Activated T-helper 1 cell treated with anti-CD3 and anti-CD28 coated beads, Interleukin-2, amount 50 U/mL, for 16 hours (primary cell): ENCODE measurements around the gene C10orf105.

Experiments used
- DNase-seq, 2 donors: peaks; one replicate each; pipeline ENCODE4 v3.0.0-alpha.2; 2020; ENCODE audit warnings: low read depth in 1 of 2, low spot score in 1 of 2

Gene C10orf105, protein sequence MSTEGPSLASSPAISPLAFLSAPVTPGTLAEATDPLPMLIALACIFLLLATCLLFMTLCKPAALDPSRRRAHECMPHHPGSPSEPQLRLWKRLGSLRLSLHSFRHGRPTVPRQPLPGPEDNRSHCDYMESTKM

DNA sequence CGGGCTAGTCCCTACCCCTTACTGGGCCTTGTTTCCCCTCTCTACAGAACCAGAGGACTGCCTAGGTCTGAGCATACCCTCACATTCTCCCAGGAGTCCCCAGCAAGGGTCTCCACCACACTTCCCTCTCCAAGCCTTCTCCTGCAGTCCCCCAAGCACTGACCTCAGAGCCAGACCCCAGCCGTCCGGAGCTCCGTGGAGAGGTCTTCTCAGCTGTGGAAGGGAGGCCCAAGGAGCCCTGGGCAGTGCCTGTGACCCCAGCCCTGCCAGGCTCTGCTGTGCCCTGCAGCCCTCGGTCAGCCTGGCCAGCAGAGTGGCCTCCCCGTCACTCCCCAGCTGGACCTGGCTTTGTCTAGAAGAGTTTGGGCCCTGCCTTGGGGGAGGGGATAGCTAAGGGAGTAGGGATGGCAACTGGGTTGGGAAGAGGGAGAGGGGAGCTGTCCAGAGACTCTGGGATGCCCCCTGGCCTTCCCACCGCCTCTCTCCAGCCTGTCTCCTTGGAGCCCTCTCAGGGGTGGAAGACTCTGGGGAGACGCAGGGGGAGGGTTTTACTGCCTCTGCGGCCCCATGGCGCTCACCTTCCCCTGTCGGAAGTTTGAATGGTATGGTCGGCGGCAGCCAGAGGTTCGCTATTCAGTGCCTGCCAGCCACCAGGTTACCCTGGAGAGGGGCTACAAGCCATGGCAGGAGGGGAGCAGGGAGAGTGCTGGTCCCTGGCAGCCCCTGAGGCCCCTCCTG, at the start of gene C10orf105:
Gene C10orf105, minus strand, starts transcription at position 315 of the 738 bp plus-strand sequence. CDS start 3,441 bp downstream, outside the sequence.
- DNase-seq: no peak

DNA sequence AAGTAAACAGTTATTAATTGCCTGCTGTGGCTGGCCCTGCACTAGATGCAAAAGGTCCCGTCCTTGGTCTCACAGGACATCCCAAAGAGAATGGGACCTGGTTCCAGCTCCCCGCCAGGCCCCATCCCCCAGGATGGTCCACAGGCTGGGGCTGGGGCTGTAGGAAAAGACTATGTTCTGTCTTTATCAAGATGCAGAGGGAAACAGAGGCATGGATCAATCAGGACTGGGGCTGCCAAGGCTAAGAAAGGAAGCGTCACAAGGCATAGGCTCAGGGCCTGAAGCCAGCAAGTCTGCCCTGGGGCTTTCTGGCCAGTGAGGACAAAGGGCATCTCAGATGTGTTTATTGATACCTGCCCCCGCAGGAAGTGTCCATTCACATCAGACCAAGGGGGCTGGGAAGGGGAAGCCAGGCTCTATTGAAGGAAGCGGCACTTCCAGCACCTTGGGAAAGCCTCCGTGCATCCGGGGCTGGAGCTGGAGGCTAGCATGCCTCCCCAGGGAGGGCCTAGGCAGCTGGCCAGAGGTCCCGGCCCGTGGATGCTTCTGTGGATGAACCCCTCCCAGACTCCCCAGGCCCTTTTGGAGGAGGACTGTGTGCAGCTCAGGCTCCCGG, 48.0 kb upstream of the C10orf105 start:
- DNase-seq: no peak

DNA sequence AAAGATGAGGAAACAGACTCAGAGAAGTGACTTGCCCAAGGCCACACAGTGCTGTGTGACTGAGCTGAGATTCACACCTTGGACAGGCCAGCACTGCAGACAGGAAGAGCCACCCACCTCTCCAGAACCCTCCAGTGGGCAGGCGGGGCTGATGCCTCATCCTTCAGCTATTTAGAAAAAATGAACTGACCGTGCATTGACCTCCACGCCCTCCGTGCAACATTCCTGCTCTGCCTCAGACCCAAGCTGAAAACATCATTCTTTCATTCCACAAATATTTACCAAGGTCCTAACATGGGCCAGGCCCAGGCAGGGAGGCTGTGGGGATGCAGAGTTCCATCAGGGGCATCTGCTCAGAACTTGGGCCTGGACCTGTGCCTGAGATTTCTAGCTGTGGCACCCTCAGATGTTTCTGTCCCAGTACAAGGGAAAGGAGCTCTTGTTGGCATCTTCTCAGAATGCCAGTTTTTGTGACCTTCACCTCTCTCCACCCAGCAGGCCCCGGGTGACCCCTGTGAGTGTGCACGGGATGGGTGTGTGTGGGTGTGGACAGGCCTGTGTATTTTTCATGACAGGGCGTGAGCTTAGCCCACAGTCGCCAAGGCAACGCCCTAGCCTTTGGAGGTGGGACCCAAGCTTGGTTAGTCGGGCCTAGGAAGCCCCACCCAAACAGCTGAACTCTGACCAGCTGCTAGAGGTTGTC, 47.3 kb upstream of the C10orf105 start:
- no peak for DNase-seq

DNA sequence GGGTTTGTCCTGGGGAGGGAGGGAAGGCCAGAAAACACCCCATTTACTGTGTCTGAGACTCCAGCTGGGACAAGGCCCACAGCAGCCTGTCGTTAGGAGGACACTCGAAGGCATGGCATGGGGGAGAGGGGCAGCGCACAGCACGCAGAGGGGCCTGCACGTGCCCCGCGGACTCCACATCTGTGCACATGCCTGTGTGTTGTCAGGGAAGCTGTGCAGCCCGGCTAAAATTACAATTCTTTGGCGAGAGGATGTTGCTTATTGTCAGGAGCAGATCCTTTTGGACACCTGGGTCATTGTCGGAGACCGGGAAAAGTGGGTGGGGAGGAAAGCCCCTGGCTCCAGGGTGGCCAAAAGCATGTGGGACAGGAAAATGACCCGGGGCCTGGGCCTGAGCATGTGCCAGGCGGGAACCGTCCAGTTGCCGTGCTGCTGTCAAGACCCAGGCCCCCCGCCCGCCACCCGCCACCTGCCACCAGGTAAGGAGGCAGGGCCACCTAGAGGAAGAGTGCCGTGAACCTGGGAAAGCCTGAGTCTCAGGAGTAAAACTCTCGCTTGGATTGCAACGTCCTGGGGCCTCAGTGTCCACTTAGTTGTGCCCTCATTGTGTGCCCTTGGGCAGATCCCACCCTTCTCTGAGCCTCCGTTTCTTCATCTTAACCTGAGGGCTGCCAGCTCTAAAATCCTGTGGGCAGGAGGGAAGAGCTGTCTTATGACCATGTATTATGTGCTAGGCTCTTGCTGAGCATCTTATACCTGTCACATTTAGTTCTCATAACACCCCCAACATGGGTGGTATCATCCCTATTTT, 46.5 kb upstream of the C10orf105 start:
- no peak for DNase-seq

DNA sequence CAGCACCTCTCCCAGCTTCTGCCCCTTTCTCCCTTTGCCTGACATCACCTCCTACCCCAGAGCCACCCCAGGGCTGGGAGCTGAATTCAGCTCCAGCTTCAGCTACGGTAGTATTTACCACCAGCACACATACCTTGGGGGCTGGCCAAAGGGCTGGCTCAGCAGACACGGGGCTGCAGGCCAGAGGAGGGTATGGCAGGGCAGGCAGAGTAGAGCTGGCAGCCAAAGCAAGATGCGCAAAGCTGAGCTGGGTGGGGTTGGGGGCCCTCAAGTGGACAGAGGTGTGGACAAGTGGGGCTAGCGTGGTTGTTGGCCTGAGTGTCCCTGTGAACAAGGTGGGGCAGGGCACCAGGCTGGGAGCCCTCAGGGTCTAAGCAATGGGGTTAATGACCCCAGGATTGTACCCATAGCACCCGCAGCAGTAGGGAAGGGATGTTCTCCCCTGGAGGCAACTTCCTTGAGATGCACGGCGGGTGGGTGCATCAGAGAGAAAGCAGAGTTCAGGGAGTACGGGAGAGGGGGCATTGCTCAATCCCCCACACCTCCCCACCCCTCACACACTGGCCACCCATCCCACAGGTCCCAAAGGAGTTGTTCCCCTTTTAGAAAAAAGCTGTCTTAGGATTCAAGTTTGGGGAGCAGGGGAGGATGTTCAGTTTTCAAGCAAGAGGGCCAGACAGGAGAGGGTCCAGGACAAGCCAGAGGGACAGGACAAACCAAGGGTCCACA, 45.8 kb upstream of the C10orf105 start:
- DNase-seq: no peak

DNA sequence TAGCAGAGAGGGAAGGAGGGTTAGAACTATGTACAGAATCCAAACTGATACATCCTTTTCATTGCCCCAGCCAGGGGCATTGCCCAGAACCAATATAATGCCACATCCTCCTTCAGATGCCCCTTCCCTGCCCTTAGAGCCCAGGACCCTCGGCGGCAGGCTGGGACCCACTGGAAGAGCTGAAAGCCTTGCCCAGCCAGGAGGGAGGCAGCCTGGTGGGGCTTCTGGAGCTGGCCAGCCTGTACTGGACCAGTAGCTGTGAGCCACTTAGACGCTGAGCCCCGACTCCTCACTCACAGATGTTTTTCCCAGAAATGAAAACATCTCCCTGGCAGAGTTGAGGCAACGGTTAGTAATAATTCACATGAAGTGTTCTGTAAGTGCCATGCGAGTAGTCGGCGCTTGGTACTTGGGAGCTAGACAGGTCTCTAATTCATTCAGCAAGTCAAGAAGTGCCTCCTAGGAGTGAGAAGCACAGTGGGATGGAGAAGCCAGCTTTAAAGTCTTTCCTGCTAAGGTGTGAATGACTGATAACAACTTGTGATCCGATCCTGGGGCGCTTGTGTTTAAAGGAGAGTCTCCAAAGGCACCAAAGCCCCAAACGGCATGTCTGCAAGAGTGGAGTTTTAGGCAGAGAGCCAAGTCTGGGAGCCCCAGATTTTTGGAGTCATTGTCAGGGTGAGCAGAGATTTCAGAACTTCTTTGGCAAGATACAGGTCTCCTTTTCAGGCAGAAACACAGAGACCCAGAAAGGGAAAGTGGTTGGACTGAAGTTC, 44.0 kb upstream of the C10orf105 start:
- DNase-seq: no peak

DNA sequence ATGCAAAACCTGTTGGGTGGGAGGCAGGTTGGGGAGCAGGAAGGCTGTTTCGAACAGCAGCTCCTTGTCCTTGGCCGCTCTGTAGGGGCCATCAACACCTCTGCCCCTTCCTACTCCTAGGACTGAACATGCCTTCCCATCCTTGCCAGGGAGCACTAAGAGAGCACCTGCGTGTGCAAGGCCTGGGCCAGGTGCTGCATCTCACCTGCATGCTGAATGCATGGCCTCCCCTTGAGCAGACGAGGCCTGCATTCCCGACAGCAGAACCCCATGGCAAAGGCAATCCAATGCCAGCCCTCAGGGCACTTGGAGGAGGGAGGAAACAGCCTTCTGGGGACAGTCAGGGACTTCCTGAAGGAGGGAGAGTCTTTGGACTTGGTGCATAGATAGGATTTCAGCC, 42.7 kb upstream of the C10orf105 start:
- DNase-seq: no peak

DNA sequence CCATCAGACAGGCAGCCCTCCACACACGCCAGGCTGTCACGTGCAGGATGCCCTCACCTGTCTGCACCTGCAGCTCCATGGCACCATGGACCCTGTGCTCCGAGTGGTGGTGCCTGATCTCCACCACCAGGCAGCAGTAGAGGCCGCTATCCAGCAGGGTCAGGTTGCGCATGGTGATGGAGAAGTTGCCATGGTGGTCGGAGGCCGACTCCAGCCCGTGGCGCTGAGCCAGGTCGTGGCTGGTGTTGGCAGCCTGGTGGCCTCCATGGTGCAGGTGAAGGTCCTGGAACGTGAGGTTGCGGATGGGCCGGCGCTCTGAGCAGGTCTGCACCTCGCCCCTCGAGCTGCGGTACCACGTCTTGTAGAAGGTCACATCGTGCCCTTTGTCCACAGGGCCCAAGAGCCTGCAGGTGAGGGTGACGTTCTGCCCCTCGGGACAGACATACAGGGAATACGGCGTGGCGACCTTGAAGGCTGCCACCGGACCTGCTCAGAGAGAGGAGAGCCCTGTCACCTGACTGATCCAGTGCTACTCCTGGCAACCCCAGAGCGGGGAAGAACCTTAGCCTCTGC, 42.0 kb upstream of the C10orf105 start:
- DNase-seq: no peak

DNA sequence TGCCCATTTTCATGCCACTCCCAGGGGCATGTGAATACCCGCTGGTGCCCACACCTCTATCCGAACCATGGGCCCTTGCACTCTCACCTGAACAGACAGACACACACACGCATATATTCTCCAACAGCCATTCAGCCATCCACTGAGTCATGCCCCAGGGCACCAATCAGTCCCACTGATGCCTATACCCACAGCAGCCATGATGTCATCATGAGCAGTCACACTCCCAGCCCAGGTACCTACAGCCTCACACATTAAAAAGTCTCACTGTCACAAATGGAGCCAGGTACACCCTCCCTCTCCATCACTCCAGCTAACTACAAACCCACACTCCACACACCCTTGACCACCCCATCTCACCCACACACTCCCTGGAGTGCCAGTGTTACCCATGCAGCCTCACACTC, 41.5 kb upstream of the C10orf105 start:
- no peak for DNase-seq

DNA sequence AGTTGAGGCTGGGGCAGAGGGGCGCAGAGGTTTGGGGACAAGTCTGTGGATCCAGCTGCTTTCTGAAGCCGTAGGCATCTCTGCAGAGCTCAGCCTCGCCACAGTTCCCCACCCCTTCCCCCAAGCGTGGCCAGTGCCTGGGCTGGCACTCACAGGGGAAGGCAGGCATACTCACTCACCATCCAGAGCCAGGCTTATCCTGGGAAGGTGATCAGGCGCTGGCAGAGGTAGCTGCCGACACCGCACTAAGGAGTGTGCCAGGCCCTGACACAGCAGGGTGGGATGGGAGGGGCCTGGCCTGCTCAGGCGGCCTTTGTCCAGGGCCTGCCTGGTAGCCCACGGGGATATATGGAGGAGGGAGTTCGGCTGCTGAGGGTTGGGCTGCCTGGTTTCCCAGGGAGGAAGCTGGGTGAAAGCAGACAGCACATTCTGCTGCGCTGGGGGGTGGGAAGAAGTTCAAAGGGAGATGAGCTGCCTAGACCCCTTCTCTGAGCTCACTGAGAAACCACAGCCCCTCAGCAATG, 37.9 kb upstream of the C10orf105 start:
- DNase-seq: no peak

DNA sequence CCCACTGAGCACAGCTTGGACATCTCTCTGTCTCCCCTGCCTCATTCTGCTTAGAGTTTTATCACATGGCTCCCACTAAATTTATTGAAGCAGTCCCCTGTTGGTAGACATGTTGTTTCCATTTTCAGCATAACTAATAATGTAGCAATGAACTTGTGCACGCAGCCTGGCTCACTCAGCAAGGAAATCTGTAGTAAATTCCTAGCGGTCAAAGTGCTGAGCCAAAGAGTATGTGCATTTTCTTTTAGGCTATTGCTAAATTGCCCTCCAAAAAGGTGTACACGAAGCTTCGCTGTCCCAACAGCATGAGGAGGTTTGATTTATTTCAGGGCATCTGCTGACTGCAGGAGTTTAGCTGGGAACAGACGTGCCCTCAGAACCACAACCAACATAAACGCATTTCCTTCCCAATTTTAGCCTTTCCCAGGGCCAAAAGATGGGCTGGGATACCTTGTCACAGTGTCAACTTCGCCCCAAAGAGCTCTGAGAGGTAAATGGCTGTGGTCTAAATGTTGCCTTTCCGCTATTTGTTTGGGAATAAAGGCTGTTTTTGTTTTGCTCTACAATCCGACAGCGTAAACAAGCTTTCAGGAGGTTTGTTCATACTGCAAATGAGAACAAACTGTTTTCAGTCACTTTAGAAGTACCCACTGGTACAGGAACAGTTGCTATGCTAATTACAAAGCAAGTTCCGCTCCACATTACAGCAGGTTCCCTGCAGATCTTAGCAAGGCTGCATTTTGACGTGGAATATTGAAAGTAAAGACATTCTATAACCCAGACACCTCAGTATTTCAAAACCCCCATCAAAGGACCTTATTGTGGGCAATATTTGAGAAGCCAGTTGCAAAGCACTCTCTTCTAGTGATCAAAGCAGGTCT, 37.0 kb upstream of the C10orf105 start:
- DNase-seq: no peak

DNA sequence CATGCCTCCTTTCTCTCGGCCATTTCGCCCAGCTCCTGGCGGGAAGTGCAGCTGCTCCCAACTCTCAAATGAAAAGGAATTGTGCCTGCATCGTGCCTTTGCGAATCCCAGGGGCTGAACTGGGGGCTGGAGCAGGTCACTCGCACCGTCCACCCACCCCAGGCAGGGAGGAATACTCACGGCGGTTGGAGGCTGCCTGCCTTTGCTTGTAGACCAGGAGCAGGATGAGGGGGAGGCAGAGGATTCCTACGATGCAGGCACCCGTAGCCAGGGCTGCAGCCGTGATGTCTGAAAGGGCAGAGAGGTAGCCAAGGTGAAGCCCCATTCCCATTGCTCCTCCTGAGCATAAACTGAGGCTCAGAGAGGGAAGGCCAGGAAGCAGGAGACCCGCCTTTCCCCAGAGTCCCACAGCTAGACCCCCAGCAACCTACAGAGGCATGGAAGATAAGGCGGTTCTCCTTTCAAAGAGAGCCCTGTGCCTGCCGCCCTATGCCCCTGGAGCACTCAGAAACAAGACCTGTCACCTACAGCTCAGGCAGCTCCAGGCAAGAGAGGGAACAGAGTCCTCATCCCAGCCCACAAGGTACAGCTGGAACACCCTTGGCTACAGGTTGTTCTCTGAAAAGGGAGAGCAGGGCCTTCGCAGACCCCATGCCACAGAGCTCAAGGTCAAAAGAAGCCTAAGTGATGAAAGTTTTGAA, 35.8 kb upstream of the C10orf105 start:
- DNase-seq: no peak

DNA sequence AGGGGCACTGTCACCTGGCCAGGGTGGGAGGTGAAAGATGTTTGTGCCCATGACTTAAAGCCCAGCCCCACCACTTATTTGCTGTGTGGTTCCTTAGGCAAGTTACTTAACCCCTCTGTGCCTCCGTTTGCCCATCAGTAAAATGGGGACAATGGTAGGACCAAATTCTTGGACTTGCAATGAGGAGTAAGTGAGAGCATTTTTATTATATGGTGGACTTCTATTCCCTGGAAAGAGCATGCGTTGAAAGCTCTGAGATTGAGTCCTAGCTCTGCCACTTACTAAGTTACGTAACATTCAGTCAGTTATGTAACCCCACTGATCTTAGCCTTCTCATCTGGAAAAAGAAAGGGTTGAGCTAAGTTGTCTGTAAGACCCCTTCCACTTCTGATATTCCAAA, 35.0 kb upstream of the C10orf105 start:
- no peak for DNase-seq

DNA sequence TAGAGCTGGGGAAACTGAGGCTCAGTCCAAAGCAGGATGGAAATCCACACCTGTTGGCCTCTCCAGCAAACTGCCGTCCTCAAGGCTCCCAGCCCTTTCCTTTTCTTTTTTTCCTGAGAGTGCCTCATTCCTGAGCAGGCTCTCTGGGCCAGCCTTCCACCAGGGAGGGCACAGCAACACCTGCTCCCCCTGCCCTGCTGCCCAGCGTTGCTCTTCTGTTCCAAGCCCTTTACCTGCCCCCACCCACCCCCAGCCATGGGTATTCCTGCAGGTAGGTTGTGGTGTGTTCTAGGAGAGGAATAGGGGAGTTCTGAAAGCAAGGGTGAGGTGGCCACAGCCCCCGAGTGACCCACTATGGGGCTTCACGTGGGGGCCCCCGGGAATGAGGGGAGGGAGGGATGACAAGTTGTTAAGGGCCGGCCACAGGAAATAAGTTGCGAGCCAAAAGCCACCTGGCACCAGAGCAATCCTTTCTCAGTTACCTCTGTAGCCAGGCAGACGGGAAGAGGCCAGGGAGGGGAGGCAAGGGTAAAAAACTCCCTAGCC, 34.5 kb upstream of the C10orf105 start:
- DNase-seq: no peak

DNA sequence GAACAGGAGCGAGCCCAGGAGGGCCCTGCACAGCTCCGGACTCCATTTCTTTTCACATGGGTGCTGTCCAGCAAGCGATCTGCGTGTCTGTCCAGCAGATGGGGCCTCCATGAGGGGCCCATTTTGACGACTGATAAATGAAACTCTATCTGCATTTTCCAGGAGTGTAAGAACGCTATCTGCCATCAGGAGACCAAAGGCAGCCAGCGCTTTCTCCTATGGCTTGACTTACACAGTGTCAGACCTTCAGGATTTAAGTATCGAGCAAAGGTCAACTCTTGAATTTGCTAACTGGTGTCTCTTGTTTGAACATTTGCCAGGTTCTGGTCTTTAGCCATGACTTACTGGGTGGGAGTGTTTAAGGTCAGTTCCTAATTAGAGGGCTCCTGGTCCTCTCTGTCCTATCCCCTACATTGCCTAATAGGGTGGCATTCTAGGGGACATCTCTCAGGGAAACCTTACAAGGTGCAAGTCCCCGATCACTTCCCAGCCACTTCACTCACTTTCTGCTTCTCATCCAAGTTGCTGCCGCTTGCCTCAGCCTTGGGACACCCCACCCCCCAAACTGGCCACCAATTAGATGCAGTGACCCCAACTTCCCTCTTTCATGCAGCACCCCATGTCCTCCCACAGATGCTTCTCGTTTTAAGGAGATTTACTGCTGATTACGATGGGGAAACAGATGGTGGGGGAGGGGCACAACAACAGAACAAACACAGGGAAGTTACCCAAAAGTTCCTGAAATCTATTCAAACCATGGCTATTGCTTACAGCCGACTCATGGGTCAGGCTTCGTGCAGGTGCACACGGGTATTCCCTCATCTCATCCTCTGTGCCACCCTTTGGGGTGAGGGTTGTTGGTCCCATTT, 33.7 kb upstream of the C10orf105 start:
- no peak for DNase-seq

DNA sequence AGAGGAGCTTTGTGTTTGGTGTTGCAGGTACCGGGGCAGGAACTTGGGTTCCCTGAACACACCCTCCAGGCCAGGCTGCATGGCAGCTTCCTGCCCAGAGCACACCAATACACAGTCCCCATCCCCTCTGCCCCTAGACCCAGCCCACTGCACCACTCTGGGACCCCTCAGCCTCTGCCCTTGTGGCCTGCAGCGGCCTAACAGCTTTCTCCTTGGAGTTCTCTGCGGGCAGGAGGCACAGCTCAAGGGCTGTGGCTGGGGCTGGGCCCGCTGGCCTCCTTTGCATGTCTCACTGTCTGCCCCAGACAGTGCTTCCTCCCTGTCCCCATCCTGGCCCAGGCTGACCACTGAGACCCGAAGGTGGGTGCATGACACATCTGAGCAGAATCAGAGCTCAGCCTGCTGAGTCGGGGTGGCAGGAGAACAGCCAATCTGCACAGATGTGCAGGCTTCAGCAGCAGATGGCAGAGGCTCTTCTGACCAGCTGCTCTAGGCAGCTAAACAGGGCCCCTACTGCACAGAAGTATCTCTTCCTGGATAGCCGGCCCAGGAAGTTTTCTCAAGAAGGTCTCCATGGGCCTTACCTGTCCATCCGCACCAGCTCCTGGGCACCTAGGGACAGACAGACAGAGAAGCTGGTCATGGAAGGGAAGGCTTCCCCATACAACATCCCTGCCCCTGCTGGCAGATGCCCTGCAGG, 33.0 kb upstream of the C10orf105 start:
- DNase-seq: no peak
